ENCODE results near the gene GIPR. TPM values are rescaled to one million over a fixed set of nuclear protein-coding genes. Genes with fewer than 3 reads are reported as not detected.

GIPR gene
- total and polyA plus RNA-seq, 4 donors = 0.30 to 1.9 (median 0.99) TPM

GRCh38 chr19:45645631-45646344 is 22.2 kb upstream of the GIPR start:
- Histone ChIP-seq H3K4me3 (ENCODE audit: low read depth, low read length) (peak overlapping the region; percentile 45), H3K27ac (ENCODE audit: low read depth, low read length) (peak overlapping the region; percentile 69), H3K27me3 (ENCODE audit: control insufficient read depth, insufficient read depth, low read length) (peaks cover 2% of the 10 kb centered on the region), H3K36me3 (ENCODE audit: control insufficient read depth, insufficient read depth, low read length) (peaks cover 13% of the 10 kb centered on the region), H3K4me1 (ENCODE audit: control insufficient read depth, insufficient read depth, low read length) (peaks cover 54% of the 10 kb centered on the region), H3K9me3 (ENCODE audit: control insufficient read depth, insufficient read depth, low read length) (no peaks in the 10 kb centered on the region)
- DNase-seq (ENCODE audit: low read depth in 4 of 6, low spot score in 6 of 6) = peak; percentile 84 to 99 (median 92)
- WGBS (ENCODE audit: insufficient coverage) = 0% methylated on average over 12 of the region's 27 CpGs

- Histone ChIP-seq H3K9me3 (ENCODE audit: control insufficient read depth, insufficient read depth, low read length) (no peaks in the 10 kb centered on the region), H3K4me3 (ENCODE audit: low read depth, low read length) (peak overlapping the region; percentile 45), H3K27ac (ENCODE audit: low read depth, low read length) (no peak overlapping the region), H3K36me3 (ENCODE audit: control insufficient read depth, insufficient read depth, low read length) (peaks cover 10% of the 10 kb centered on the region), H3K4me1 (ENCODE audit: control insufficient read depth, insufficient read depth, low read length) (peaks cover 50% of the 10 kb centered on the region), H3K27me3 (ENCODE audit: control insufficient read depth, insufficient read depth, low read length) (peaks cover 2% of the 10 kb centered on the region)
- 29% methylated on average over 6 of the region's 9 CpGs for WGBS (ENCODE audit: insufficient coverage)
- no peak for DNase-seq (ENCODE audit: low read depth in 4 of 6, low spot score in 6 of 6)
Observed at GRCh38 chr19:45646345-45646698, 21.7 kb upstream of the GIPR start.

DNA sequence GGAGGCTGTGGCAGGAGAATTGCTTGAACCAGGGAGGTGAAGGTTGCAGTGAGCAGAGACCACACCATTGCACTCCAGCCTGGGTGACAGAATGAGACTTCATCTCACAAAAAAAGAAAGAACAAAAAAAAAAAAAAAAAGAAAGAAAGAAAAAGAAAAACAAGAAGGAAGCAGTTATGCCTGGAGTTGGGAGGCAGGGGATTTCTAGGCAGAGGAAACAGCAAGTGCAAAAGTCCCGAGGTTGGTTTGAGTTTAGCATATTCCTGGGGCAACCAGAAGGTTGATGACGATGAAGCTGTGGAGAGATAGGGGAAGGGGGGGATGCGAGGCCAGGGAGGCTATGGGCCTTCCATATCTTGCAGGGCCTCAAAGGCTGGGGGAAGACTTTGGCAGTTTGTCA is 17.3 kb upstream of the GIPR start:
- Histone ChIP-seq H3K4me1 (ENCODE audit: control insufficient read depth, insufficient read depth, low read length) (peaks cover 7% of the 10 kb centered on the region), H3K36me3 (ENCODE audit: control insufficient read depth, insufficient read depth, low read length) (no peaks in the 10 kb centered on the region), H3K9me3 (ENCODE audit: control insufficient read depth, insufficient read depth, low read length) (no peaks in the 10 kb centered on the region), H3K4me3 (ENCODE audit: low read depth, low read length) (no peak overlapping the region), H3K27me3 (ENCODE audit: control insufficient read depth, insufficient read depth, low read length) (no peaks in the 10 kb centered on the region), H3K27ac (ENCODE audit: low read depth, low read length) (no peak overlapping the region)
- DNase-seq (ENCODE audit: low read depth in 4 of 6, low spot score in 6 of 6) = no peak
- WGBS (ENCODE audit: insufficient coverage) = 73% methylated on average over 2 of the region's 3 CpGs

DNA sequence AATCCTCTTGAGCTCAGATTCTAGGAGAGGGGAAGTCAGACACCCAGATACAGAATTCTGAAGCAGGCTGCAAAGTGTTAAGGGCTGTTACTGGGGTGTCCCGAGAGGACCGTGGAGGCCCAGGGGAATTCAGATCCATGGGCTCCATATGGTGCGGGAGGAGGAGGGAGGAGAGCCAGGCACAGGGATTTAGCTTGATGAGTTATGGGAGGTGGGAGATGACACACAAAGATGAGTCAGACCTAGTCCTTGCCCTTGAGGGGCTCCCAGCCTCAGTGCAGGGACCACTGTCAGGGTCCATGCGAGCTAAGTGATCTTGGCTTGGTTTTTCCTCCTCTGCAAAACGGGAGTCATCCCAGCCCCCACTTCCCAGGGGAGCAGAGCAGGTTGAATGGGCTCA is 14.4 kb upstream of the GIPR start:
- Histone ChIP-seq H3K4me1 (ENCODE audit: control insufficient read depth, insufficient read depth, low read length) (peaks cover 5% of the 10 kb centered on the region), H3K36me3 (ENCODE audit: control insufficient read depth, insufficient read depth, low read length) (no peaks in the 10 kb centered on the region), H3K4me3 (ENCODE audit: low read depth, low read length) (no peak overlapping the region), H3K27ac (ENCODE audit: low read depth, low read length) (no peak overlapping the region), H3K27me3 (ENCODE audit: control insufficient read depth, insufficient read depth, low read length) (no peaks in the 10 kb centered on the region), H3K9me3 (ENCODE audit: control insufficient read depth, insufficient read depth, low read length) (no peaks in the 10 kb centered on the region)
- WGBS (ENCODE audit: insufficient coverage) = 68% methylated on average over 4 of the region's 5 CpGs
- peak in 1 of 6 donors; percentile 32 for DNase-seq (ENCODE audit: low read depth in 4 of 6, low spot score in 6 of 6)

DNA sequence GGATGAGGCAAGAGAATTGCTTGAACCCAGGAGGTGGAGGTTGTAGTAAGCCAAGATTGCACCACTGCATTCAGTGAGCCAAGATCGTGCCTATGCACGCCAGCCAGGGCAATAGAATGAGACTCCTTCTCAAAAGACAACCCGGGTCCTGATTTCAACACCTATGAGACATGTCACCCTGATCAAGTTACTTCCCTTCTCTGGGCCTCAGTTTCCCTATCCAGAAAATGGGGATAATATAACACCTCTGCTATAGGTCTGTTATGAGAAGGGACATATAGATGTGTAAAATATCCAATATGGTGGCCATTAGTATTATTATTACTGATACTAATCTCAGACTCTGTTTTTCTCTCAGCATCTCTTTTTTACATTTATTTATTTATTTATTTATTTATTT is 12.9 kb upstream of the GIPR start:
- Histone ChIP-seq H3K27ac (ENCODE audit: low read depth, low read length) (no peak overlapping the region), H3K4me3 (ENCODE audit: low read depth, low read length) (no peak overlapping the region), H3K36me3 (ENCODE audit: control insufficient read depth, insufficient read depth, low read length) (no peaks in the 10 kb centered on the region), H3K27me3 (ENCODE audit: control insufficient read depth, insufficient read depth, low read length) (peaks cover 3% of the 10 kb centered on the region), H3K9me3 (ENCODE audit: control insufficient read depth, insufficient read depth, low read length) (no peaks in the 10 kb centered on the region), H3K4me1 (ENCODE audit: control insufficient read depth, insufficient read depth, low read length) (peaks cover 5% of the 10 kb centered on the region)
- DNase-seq (ENCODE audit: low read depth in 4 of 6, low spot score in 6 of 6) = no peak
- no CpG with 5 or more reads among the region's 3 CpGs for WGBS (ENCODE audit: insufficient coverage)

DNA sequence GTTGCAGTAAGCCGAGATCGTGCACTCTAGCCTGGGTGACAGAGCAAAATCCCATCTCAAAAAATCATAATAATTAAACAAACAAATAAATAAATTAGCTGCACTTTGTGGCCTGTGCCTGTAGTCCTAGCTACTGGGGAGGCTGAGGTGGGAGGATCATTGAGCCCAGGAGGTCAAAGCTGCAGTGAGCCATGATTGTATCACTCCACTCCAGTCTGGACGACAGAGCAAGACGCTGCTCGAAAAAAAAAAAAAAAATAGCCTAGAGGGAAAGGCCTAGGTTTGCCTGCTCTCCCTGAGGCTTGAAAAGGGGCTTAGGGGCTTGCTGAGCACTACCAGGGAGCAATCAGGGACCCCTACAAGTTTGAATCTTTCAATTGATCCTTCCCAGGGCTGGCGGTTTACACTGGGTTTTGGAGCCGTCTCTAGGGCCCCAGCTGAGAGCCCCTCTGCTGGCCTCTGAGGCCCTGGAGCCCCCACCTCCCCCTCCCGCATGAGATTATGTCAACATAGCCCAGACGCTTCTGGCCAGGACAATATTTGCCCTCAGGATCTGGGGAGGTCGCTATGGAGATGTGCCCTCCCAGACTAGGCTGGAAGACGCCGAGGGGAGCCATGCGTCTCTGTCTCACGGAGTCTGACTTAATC is 10.4 kb upstream of the GIPR start:
- no peak for DNase-seq (ENCODE audit: low read depth in 4 of 6, low spot score in 6 of 6)
- H3K27ac ChIP-seq (ENCODE audit: low read depth, low read length) = no peak overlapping the region
- no peak overlapping the region for H3K4me3 ChIP-seq (ENCODE audit: low read depth, low read length)
- WGBS (ENCODE audit: insufficient coverage) = 24% methylated on average over 12 of the region's 14 CpGs
- H3K4me1 ChIP-seq (ENCODE audit: control insufficient read depth, insufficient read depth, low read length) = peaks cover 5% of the 10 kb centered on the region
- no peaks in the 10 kb centered on the region for H3K36me3 ChIP-seq (ENCODE audit: control insufficient read depth, insufficient read depth, low read length)
- no peaks in the 10 kb centered on the region for H3K9me3 ChIP-seq (ENCODE audit: control insufficient read depth, insufficient read depth, low read length)
- H3K27me3 ChIP-seq (ENCODE audit: control insufficient read depth, insufficient read depth, low read length) = peaks cover 6% of the 10 kb centered on the region

DNA sequence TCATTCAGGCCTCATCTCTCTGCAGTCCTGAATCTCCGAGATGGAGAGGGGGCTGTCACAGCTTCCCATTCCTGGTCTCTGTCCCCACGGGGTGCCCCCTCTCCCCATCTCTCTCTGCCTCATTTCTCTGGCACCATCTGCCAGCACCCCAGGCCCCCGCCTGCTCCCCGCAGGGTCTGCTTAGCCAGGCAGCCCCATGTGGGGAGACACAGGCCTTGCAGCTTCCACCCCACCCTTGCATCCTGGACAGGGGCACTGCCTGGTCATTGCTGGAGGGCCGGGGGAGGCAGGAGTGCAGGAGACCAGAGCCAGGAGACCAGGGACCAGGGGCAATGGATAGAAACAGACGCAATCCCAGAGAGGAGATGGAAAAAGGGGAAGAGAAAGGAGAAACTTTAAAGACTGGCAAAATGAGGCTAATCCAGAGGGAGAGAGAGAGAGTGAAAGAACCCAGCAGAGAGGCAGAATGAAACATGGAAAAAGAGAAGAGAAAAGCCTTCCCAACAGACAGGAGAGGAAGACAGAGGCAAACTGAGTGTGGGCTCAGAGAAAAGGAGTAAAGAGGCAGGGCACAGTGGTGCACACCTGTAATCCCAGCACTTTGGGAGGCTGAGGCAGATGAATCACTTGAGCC is 8.8 kb upstream of the GIPR start:
- Histone ChIP-seq H3K4me1 (ENCODE audit: control insufficient read depth, insufficient read depth, low read length) (peaks cover 5% of the 10 kb centered on the region), H3K4me3 (ENCODE audit: low read depth, low read length) (no peak overlapping the region), H3K9me3 (ENCODE audit: control insufficient read depth, insufficient read depth, low read length) (no peaks in the 10 kb centered on the region), H3K36me3 (ENCODE audit: control insufficient read depth, insufficient read depth, low read length) (no peaks in the 10 kb centered on the region), H3K27me3 (ENCODE audit: control insufficient read depth, insufficient read depth, low read length) (peaks cover 8% of the 10 kb centered on the region), H3K27ac (ENCODE audit: low read depth, low read length) (no peak overlapping the region)
- 62% methylated on average over 5 of the region's 6 CpGs for WGBS (ENCODE audit: insufficient coverage)
- peak in 1 of 6 donors; percentile 34 for DNase-seq (ENCODE audit: low read depth in 4 of 6, low spot score in 6 of 6)

DNA sequence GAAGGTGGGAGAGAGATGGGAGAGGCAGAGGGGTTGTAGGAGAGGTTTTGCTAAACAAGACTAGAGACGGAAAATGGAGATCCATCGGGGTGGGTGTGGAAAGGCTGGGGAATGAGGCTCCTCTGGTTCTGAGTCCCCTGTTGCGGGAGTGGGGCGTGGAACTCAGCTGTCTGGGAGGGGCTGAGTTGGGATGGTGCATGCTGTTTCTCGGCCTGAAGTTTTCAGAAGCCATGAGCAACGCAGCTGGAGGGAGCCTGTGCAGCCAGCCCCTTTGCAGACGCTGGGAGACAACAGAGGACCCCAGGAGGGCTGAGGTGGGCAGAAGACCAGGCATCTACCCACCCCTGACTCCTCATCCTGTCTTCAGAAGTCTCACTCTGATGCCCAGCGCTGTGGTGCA is 7.4 kb upstream of the GIPR start:
- no peak overlapping the region for H3K4me3 ChIP-seq (ENCODE audit: low read depth, low read length)
- no peaks in the 10 kb centered on the region for H3K36me3 ChIP-seq (ENCODE audit: control insufficient read depth, insufficient read depth, low read length)
- no peak for DNase-seq (ENCODE audit: low read depth in 4 of 6, low spot score in 6 of 6)
- peaks cover 5% of the 10 kb centered on the region for H3K4me1 ChIP-seq (ENCODE audit: control insufficient read depth, insufficient read depth, low read length)
- H3K27me3 ChIP-seq (ENCODE audit: control insufficient read depth, insufficient read depth, low read length) = peaks cover 10% of the 10 kb centered on the region
- WGBS (ENCODE audit: insufficient coverage) = 27% methylated on average over 8 of the region's 8 CpGs
- H3K27ac ChIP-seq (ENCODE audit: low read depth, low read length) = no peak overlapping the region
- no peaks in the 10 kb centered on the region for H3K9me3 ChIP-seq (ENCODE audit: control insufficient read depth, insufficient read depth, low read length)

DNA sequence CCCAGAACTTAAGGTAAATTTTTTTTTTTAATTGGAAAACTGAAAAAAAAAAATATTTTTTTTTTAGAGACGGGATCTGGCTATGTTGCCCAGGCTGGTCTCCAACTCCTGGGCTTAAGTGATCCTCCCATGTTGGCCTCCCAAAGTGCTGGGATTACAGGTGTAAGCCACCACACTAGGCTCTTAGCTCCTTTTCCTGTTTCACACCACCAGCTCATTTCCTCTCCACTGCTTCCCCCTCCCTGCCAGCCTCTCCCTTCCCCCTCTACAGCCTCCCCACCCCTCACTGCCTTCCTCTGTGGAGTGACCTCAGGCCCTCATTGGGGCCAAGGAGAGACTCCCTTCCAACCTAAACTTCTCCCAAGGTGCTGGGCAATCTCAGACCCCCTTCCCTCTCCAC is 4.2 kb upstream of the GIPR start:
- H3K27me3 ChIP-seq (ENCODE audit: control insufficient read depth, insufficient read depth, low read length) = peaks cover 32% of the 10 kb centered on the region
- DNase-seq (ENCODE audit: low read depth in 4 of 6, low spot score in 6 of 6) = no peak
- H3K36me3 ChIP-seq (ENCODE audit: control insufficient read depth, insufficient read depth, low read length) = no peaks in the 10 kb centered on the region
- no peak overlapping the region for H3K4me3 ChIP-seq (ENCODE audit: low read depth, low read length)
- H3K9me3 ChIP-seq (ENCODE audit: control insufficient read depth, insufficient read depth, low read length) = no peaks in the 10 kb centered on the region
- H3K27ac ChIP-seq (ENCODE audit: low read depth, low read length) = no peak overlapping the region
- 71% methylated on average over 1 of the region's 1 CpG for WGBS (ENCODE audit: insufficient coverage)
- peaks cover 10% of the 10 kb centered on the region for H3K4me1 ChIP-seq (ENCODE audit: control insufficient read depth, insufficient read depth, low read length)

DNA sequence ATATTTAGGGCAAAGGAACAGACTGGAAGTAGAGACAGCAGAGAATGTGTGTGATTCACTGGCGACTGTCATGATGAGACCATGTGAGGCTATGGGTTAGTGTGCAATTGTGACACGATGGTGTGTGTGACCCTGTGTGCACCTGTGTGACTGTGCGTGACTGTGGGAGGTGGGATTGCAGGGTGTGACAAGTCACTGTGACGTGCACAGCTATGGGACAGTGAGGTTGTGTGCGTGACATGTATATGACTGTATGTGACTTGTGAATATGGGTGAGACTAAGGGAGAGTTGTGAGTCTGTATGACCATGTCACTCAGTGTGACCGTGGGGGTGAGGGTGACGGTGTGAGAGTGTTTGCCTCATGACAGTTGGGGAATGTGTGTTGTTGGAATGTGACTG is 3.4 kb upstream of the GIPR start:
- H3K27ac ChIP-seq (ENCODE audit: low read depth, low read length) = no peak overlapping the region
- no peak for DNase-seq (ENCODE audit: low read depth in 4 of 6, low spot score in 6 of 6)
- no peak overlapping the region for H3K4me3 ChIP-seq (ENCODE audit: low read depth, low read length)
- WGBS (ENCODE audit: insufficient coverage) = 75% methylated on average over 7 of the region's 7 CpGs
- H3K36me3 ChIP-seq (ENCODE audit: control insufficient read depth, insufficient read depth, low read length) = no peaks in the 10 kb centered on the region
- H3K27me3 ChIP-seq (ENCODE audit: control insufficient read depth, insufficient read depth, low read length) = peaks cover 38% of the 10 kb centered on the region
- no peaks in the 10 kb centered on the region for H3K9me3 ChIP-seq (ENCODE audit: control insufficient read depth, insufficient read depth, low read length)
- H3K4me1 ChIP-seq (ENCODE audit: control insufficient read depth, insufficient read depth, low read length) = peaks cover 17% of the 10 kb centered on the region

Measured in spinal cord (tissue), 10 donors.